ENCODE results near the gene SCN2B.

SCN2B gene

DNA sequence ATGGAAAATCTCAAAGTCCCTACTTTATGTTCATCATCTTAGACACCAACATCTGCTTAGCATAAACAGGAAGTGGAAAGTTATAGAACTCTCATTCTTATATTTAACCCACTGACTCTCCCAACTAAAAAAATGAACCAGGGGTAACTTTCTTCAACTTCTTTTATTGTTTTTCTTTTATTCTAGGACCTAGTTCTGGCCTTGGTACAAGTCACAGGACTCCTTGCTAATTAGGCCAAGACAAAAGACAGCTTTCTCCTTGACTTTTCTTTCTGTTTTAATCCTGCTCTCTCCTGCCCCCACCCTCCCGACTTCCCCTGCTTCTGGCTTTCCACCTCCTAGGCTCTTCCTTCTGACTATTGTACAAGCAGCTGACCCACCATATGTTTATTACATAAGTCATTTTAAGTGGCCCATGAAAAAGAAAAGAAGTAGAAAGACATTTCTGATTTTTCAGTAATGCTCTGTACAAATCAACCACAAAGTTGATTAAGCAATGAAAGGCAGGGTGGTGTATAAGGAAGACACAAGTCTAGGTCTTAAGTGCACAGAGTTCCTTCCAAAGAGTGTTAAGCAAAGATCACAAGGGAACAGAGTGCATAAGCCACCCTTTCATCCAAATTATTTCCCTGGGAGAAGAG, 30.1 kb upstream of the SCN2B start:
- H3K27me3 ChIP-seq (ENCODE audit: insufficient read depth, low read length, poor library complexity): no peaks in the 10 kb centered on the region
- ATAC-seq (ENCODE audit: insufficient read depth, low read depth): peak; percentile 54
- H3K9ac ChIP-seq (ENCODE audit: low read depth, low read length): no peak overlapping the region; the same call in 1 of the 2 replicates
- TF ChIP-seq, protein P1, sequence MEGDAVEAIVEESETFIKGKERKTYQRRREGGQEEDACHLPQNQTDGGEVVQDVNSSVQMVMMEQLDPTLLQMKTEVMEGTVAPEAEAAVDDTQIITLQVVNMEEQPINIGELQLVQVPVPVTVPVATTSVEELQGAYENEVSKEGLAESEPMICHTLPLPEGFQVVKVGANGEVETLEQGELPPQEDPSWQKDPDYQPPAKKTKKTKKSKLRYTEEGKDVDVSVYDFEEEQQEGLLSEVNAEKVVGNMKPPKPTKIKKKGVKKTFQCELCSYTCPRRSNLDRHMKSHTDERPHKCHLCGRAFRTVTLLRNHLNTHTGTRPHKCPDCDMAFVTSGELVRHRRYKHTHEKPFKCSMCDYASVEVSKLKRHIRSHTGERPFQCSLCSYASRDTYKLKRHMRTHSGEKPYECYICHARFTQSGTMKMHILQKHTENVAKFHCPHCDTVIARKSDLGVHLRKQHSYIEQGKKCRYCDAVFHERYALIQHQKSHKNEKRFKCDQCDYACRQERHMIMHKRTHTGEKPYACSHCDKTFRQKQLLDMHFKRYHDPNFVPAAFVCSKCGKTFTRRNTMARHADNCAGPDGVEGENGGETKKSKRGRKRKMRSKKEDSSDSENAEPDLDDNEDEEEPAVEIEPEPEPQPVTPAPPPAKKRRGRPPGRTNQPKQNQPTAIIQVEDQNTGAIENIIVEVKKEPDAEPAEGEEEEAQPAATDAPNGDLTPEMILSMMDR (IDR thresholded peaks at IDR 0.05; ENCODE audit: borderline replicate concordance, extremely low read depth, low read length, poor library complexity, severe bottlenecking): no peak
- no peak for TF ChIP-seq EZH2 (IDR thresholded peaks at IDR 0.05; ENCODE audit: borderline replicate concordance, low read depth, low read length, severe bottlenecking)
- no peaks in the 10 kb centered on the region for H3K36me3 ChIP-seq (ENCODE audit: insufficient read depth, low read length)
- H3K4me2 ChIP-seq (ENCODE audit: insufficient read depth, low read length): peak overlapping the region; percentile 31
- no peaks in the 10 kb centered on the region for H3K79me2 ChIP-seq (ENCODE audit: insufficient read depth, low read length)
- H4K20me1 ChIP-seq (ENCODE audit: insufficient read depth, low read length): no peaks in the 10 kb centered on the region
- peak; percentile 21 for DNase-seq
- H3K27ac ChIP-seq (ENCODE audit: low read length): peak overlapping the region; percentile 49
- H3K9me3 ChIP-seq (ENCODE audit: insufficient read depth, low read length, severe bottlenecking): no peaks in the 10 kb centered on the region
- peaks cover 21% of the 10 kb centered on the region for H3K4me1 ChIP-seq (ENCODE audit: insufficient read depth, low read length)
- H2AFZ ChIP-seq (ENCODE audit: low read depth, low read length): peak overlapping the region; percentile 66
- peak overlapping the region in 1 of 2 experiments; percentile 9; a peak in 1 of 4 replicates for H3K4me3 ChIP-seq (ENCODE audit: low read depth in 1 of 2, low read length in 2 of 2)

DNA sequence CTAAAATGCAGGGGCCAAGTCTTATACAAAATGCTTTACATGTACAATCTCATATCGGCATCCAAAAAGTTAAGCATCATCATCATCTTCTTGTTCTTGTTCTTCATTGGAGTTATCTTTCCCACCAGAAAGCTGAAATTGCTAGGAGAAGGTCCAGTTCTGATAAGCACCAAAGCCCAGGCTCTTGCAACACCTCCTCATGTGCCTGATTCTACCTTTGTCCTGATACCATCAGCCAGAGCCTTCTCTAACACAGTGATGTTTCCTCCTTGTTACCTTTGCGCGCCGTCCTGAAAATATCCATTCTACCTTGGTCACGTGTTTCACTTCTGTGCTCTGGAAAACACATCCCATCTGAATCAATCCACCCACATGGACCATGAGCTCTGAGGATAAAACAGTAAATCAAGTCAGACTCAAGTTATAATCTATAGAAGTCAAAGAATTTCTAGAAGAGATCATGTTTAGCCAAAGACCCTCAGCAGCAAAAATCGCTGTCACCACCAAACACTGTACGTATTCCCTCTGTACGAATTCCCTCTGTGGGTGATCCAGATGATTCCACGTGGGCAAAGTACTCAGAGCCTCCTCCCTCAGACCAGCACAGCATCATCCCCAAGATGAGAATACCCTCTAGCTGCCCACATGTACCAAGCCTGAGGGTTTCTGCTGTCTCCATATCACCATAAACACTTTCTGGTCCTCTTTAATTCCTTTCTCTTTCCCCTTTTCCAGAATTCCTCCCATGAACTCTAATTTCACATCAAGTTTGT, 29.4 kb upstream of the SCN2B start:
- peak overlapping the region; percentile 66 for H2AFZ ChIP-seq (ENCODE audit: low read depth, low read length)
- peak overlapping the region; percentile 31 for H3K4me2 ChIP-seq (ENCODE audit: insufficient read depth, low read length)
- H4K20me1 ChIP-seq (ENCODE audit: insufficient read depth, low read length): no peaks in the 10 kb centered on the region
- H3K4me1 ChIP-seq (ENCODE audit: insufficient read depth, low read length): peaks cover 21% of the 10 kb centered on the region
- peak overlapping the region; percentile 49 for H3K27ac ChIP-seq (ENCODE audit: low read length)
- no peaks in the 10 kb centered on the region for H3K79me2 ChIP-seq (ENCODE audit: insufficient read depth, low read length)
- H3K4me3 ChIP-seq (ENCODE audit: low read depth in 1 of 2, low read length in 2 of 2): no peak overlapping the region
- no peaks in the 10 kb centered on the region for H3K27me3 ChIP-seq (ENCODE audit: insufficient read depth, low read length, poor library complexity)
- no peak for TF ChIP-seq EZH2 (IDR thresholded peaks at IDR 0.05; ENCODE audit: borderline replicate concordance, low read depth, low read length, severe bottlenecking)
- TF ChIP-seq, protein P1 (IDR thresholded peaks at IDR 0.05; ENCODE audit: borderline replicate concordance, extremely low read depth, low read length, poor library complexity, severe bottlenecking): no peak
- H3K9ac ChIP-seq (ENCODE audit: low read depth, low read length): no peak overlapping the region
- 0 out of 3 replicates have a peak, but pooled peaks have one; percentile 6 for ATAC-seq (ENCODE audit: insufficient read depth, low read depth)
- no peak for DNase-seq
- H3K36me3 ChIP-seq (ENCODE audit: insufficient read depth, low read length): no peaks in the 10 kb centered on the region
- H3K9me3 ChIP-seq (ENCODE audit: insufficient read depth, low read length, severe bottlenecking): no peaks in the 10 kb centered on the region

DNA sequence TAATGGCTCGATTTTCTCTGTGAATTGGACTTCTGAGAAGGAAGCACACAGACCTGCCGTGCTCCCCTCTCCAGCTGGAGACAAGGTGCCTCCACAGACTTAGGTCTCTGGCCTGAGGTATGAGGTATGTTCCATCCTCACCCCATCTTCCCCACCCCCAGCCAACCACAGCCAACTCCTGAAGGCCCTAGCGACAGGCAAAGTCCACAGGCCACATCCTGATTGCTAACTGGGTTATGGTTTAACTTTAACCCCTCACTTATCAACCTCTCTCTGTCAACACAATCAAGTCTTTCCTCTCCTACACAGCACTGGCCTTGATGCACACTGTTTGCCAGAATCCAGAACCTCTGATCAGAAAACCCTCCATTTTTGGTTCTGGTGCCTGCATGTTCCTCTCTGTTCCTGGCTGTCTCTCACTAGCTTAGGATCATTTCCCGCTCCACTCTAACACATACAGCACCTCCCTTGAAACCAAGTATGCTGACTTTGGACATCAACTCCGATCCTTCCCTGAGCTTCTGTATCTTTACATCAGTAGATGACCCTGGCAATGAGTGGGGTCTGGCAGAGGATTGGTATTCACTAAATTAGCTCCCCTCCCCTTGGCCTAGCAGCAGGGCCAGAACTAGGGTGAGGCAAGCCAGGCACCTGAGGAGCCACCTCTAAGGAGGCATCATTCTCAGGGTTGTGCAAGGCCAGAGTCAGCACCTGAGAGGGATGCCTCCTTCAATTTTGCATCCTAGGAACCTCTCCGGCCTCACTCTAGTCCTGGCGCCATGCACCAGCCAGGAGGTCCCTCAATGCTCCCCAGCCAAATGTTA, 26.4 kb upstream of the SCN2B start:
- H4K20me1 ChIP-seq (ENCODE audit: insufficient read depth, low read length): no peaks in the 10 kb centered on the region
- H3K79me2 ChIP-seq (ENCODE audit: insufficient read depth, low read length): no peaks in the 10 kb centered on the region
- no peak overlapping the region for H3K27ac ChIP-seq (ENCODE audit: low read length)
- no peak for TF ChIP-seq EZH2 (IDR thresholded peaks at IDR 0.05; ENCODE audit: borderline replicate concordance, low read depth, low read length, severe bottlenecking)
- TF ChIP-seq, protein P1 (IDR thresholded peaks at IDR 0.05; ENCODE audit: borderline replicate concordance, extremely low read depth, low read length, poor library complexity, severe bottlenecking): no peak
- no peak overlapping the region for H3K9ac ChIP-seq (ENCODE audit: low read depth, low read length)
- peaks cover 32% of the 10 kb centered on the region for H3K4me1 ChIP-seq (ENCODE audit: insufficient read depth, low read length)
- no peaks in the 10 kb centered on the region for H3K27me3 ChIP-seq (ENCODE audit: insufficient read depth, low read length, poor library complexity)
- no peak overlapping the region for H3K4me2 ChIP-seq (ENCODE audit: insufficient read depth, low read length)
- no peaks in the 10 kb centered on the region for H3K9me3 ChIP-seq (ENCODE audit: insufficient read depth, low read length, severe bottlenecking)
- peak; percentile 58 for ATAC-seq (ENCODE audit: insufficient read depth, low read depth)
- H3K36me3 ChIP-seq (ENCODE audit: insufficient read depth, low read length): no peaks in the 10 kb centered on the region
- no peak overlapping the region for H3K4me3 ChIP-seq (ENCODE audit: low read depth in 1 of 2, low read length in 2 of 2)
- 0 out of 2 replicates have a peak overlapping the region, but pooled peaks have one; percentile 13 for H2AFZ ChIP-seq (ENCODE audit: low read depth, low read length)
- peak; percentile 59 for DNase-seq

All from DND-41 (cell line).